Measurements from ENCODE around the gene CD7.

The CD7 gene

GRCh38 chr17:82267575-82268379 lies 49.6 kb downstream of the CD7 start (continued):
- no peak for TF ChIP-seq ZNF664 (tag by site-specific recombination; IDR thresholded peaks at IDR 0.05)
- no peak for TF ChIP-seq YY2 (tag by site-specific recombination; IDR thresholded peaks at IDR 0.05)
- TF ChIP-seq ZSCAN5A (tag by site-specific recombination; IDR thresholded peaks at IDR 0.05) = no peak
- TF ChIP-seq GLI4 (tag by site-specific recombination; IDR thresholded peaks at IDR 0.05) = 0 out of 2 replicates have a peak, but pooled peaks have one; percentile 63
- TF ChIP-seq ZNF202 (tag by site-specific recombination; IDR thresholded peaks at IDR 0.05; ENCODE audit: borderline replicate concordance) = no peak
- TF ChIP-seq ZNF324 (tag by site-specific recombination; IDR thresholded peaks at IDR 0.05) = peak; percentile 45; the same call in 1 of the 2 replicates
- TF ChIP-seq ZBTB6 (tag by site-specific recombination; IDR thresholded peaks at IDR 0.05) = no peak
- TF ChIP-seq ZSCAN23 (tag by site-specific recombination; IDR thresholded peaks at IDR 0.05) = no peak
- no peak for TF ChIP-seq ZNF423 (tag by site-specific recombination; IDR thresholded peaks at IDR 0.05)
- peak; percentile 96 for TF ChIP-seq ZBTB17 (tag by site-specific recombination; IDR thresholded peaks at IDR 0.05)
- peak; percentile 76 for TF ChIP-seq ZBTB10 (tag by site-specific recombination; IDR thresholded peaks at IDR 0.05)
- TF ChIP-seq INSM2 (tag by site-specific recombination; IDR thresholded peaks at IDR 0.05) = peak; percentile 55
- TF ChIP-seq ZNF660 (tag by site-specific recombination; IDR thresholded peaks at IDR 0.05) = peak; percentile 78
- TF ChIP-seq ZNF391 (tag by site-specific recombination; IDR thresholded peaks at IDR 0.05; ENCODE audit: borderline replicate concordance, low read depth) = peak; percentile 39; the same call in 1 of the 2 replicates
- TF ChIP-seq ZNF830 (tag by site-specific recombination; IDR thresholded peaks at IDR 0.05; ENCODE audit: low read depth) = no peak
- peak; percentile 87 for TF ChIP-seq ZNF629 (tag by site-specific recombination; IDR thresholded peaks at IDR 0.05)
- TF ChIP-seq ZNF10 (tag by site-specific recombination; IDR thresholded peaks at IDR 0.05) = peak; percentile 86; the same call in 1 of the 2 replicates
- peak; percentile 58 for TF ChIP-seq KLF17 (tag by site-specific recombination; IDR thresholded peaks at IDR 0.05)

- peaks cover 51 to 98% of the 10 kb centered on the region in 2 experiments for H3K36me3 ChIP-seq (ENCODE audit: control insufficient read depth in 2 of 2, insufficient read depth in 1 of 2, low read length in 2 of 2)
- H3K4me1 ChIP-seq (ENCODE audit: control insufficient read depth, insufficient read depth, low read length) = peaks cover 26% of the 10 kb centered on the region
- ChIA-PET CTCF (interaction anchor here (1.3 kb wide), 1 partner anchor 30 kb away, joined by 4 read pairs; no protein-coding TSS in a partner anchor), POLR2A (interaction anchor here (0.6 to 0.7 kb wide), 3 partner anchors 27 to 31 kb away, joined by 3 to 5 read pairs (median 4); no protein-coding TSS in a partner anchor)
- H3K27ac ChIP-seq (ENCODE audit: extremely low read depth, low read depth, low read length) = no peak overlapping the region
- H3K9me3 ChIP-seq (ENCODE audit: control insufficient read depth, insufficient read depth, low read depth, low read length) = no peaks in the 10 kb centered on the region
- H3K4me3 ChIP-seq (ENCODE audit: low read depth, low read length) = no peak overlapping the region
- TF ChIP-seq ZNF610 (tag by site-specific recombination; IDR thresholded peaks at IDR 0.05; ENCODE audit: borderline replicate concordance) = no peak
- no peak for TF ChIP-seq ZNF266 (tag by site-specific recombination; IDR thresholded peaks at IDR 0.05; ENCODE audit: low read depth)
- no peak for TF ChIP-seq ZNF776 (tag by site-specific recombination; IDR thresholded peaks at IDR 0.05; ENCODE audit: borderline replicate concordance)
- TF ChIP-seq ZNF112 (tag by site-specific recombination; IDR thresholded peaks at IDR 0.05) = no peak
- TF ChIP-seq ZNF354C (tag by site-specific recombination; IDR thresholded peaks at IDR 0.05; ENCODE audit: borderline replicate concordance, low read depth) = no peak
- TF ChIP-seq EGR2 (tag by site-specific recombination; IDR thresholded peaks at IDR 0.05; ENCODE audit: low read depth) = no peak
- TF ChIP-seq ZNF248 (tag by site-specific recombination; IDR thresholded peaks at IDR 0.05) = no peak
- TF ChIP-seq ZBTB49 (tag by site-specific recombination; IDR thresholded peaks at IDR 0.05; ENCODE audit: low read depth) = no peak
- TF ChIP-seq ZNF629 (tag by site-specific recombination; IDR thresholded peaks at IDR 0.05) = no peak
Observed at GRCh38 chr17:82266142-82266541, 51.3 kb downstream of the CD7 start.

All from HEK293 (cell line).